ENCODE results near the gene FAM24B. TPM values are rescaled to one million over a fixed set of nuclear protein-coding genes. Genes with fewer than 3 reads are reported as not detected.

The FAM24B gene
- total RNA-seq, 2 experiments from 2014 or later, result 9.3 to 11.0 TPM

DNA sequence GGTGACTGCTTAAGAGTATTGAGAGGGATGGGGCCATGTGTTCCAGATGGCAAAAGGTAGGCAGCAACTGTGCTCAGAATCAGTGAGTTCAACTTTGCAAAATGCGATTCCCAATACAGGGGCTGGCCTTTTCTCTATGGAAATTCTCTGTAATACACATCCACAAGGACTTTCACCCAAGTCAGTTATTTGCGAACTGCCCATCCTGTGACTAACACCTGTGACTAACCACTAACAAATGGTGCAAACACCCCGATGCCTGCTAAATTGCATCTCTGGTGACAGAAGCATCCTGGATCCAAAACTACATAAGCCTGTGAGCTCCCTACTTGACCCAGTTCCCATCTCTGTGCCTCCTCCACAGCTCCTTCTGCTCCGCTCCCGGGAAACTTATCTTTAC lies 24.7 kb downstream of the FAM24B start:
- CTCF ChIA-PET, result no interaction called here
- H3K27ac Mint-ChIP-seq, result peak overlapping the region; percentile 49
- H3K4me1 Mint-ChIP-seq (ENCODE audit: low read depth), result peaks cover 20% of the 10 kb centered on the region
- POLR2A ChIA-PET, result no interaction called here
- H3K27me3 Mint-ChIP-seq (ENCODE audit: low read depth), result no peaks in the 10 kb centered on the region
- no peak for ATAC-seq
- no peak for DNase-seq
- no peak overlapping the region for H3K4me3 Mint-ChIP-seq
- no peaks in the 10 kb centered on the region for H3K9me3 Mint-ChIP-seq (ENCODE audit: insufficient read depth)
- peaks cover 48% of the 10 kb centered on the region for H3K36me3 Mint-ChIP-seq (ENCODE audit: low read depth)

DNA sequence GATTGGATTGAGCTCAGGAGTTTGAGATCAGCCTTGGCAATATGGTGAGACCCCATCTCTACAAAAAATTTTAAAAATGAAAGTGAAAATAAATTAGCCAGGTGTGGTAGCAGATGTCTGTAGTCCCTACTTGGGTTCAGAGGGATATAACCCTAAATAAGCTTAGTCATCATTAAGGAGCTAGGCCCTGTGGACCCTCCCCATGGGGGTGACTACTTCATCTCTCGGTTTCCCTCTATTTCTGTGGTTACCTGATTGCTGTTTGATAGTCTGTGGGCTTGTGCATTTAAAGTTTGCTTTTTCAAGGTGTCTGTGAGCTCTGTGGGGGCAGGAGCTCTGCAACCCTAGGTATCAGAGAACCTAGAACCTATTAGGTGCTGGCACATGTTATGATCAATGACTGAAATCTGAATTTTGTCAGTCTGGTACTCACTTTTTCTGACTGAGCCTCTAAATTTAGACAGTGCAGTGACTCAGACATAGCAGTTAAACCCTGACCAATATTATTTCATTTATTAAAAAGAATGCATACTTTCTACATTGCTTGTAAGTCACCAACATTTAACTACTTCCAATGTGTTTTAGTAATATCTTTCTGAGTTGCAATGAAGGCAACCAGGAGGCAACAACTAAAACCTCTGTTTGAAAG lies 25.6 kb downstream of the FAM24B start:
- Mint-ChIP-seq H3K27ac (peak overlapping the region; percentile 40), H3K4me1 (ENCODE audit: low read depth) (peaks cover 20% of the 10 kb centered on the region), H3K9me3 (ENCODE audit: insufficient read depth) (no peaks in the 10 kb centered on the region), H3K4me3 (no peak overlapping the region), H3K27me3 (ENCODE audit: low read depth) (no peaks in the 10 kb centered on the region), H3K36me3 (ENCODE audit: low read depth) (peaks cover 47% of the 10 kb centered on the region)
- no peak for ATAC-seq
- no peak for DNase-seq
- ChIA-PET POLR2A (no interaction called here), CTCF (no interaction called here)

GRCh38 chr10:122852261-122852660 lies 27.1 kb downstream of the FAM24B start:
- ATAC-seq (no peak), DNase-seq (no peak)
- ChIA-PET CTCF (no interaction called here), POLR2A (no interaction called here)
- H3K27me3 Mint-ChIP-seq (ENCODE audit: low read depth), result no peaks in the 10 kb centered on the region
- H3K27ac Mint-ChIP-seq, result no peak overlapping the region
- no peaks in the 10 kb centered on the region for H3K9me3 Mint-ChIP-seq (ENCODE audit: insufficient read depth)
- H3K36me3 Mint-ChIP-seq (ENCODE audit: low read depth), result peaks cover 46% of the 10 kb centered on the region
- no peak overlapping the region for H3K4me3 Mint-ChIP-seq
- peaks cover 25% of the 10 kb centered on the region for H3K4me1 Mint-ChIP-seq (ENCODE audit: low read depth)

- Mint-ChIP-seq H3K27ac (no peak overlapping the region), H3K36me3 (ENCODE audit: low read depth) (peaks cover 53% of the 10 kb centered on the region), H3K4me1 (ENCODE audit: low read depth) (peaks cover 25% of the 10 kb centered on the region), H3K27me3 (ENCODE audit: low read depth) (no peaks in the 10 kb centered on the region), H3K4me3 (no peak overlapping the region), H3K9me3 (ENCODE audit: insufficient read depth) (no peaks in the 10 kb centered on the region)
- ATAC-seq (no peak), DNase-seq (no peak)
- ChIA-PET CTCF (interaction anchor here (1.0 kb wide), 1 partner anchor 10 kb away, joined by 3 read pairs; no protein-coding TSS in a partner anchor), POLR2A (no interaction called here)
Measured at GRCh38 chr10:122850705-122851640, 28.4 kb downstream of the FAM24B start.

- no peak overlapping the region for H3K27ac Mint-ChIP-seq
- no peak for DNase-seq
- CTCF ChIA-PET, result no interaction called here
Measured at GRCh38 chr10:122849900-122850605, 29.3 kb downstream of the FAM24B start.

GRCh38 chr10:122849090-122849489 lies 30.3 kb downstream of the FAM24B start:
- POLR2A ChIA-PET, result no interaction called here

More at GRCh38 chr10:122849900-122850605, 29.3 kb downstream of the FAM24B start:
- POLR2A ChIA-PET, result no interaction called here
- H3K4me1 Mint-ChIP-seq (ENCODE audit: low read depth), result peaks cover 25% of the 10 kb centered on the region
- no peak for ATAC-seq
- no peak overlapping the region for H3K4me3 Mint-ChIP-seq
- H3K27me3 Mint-ChIP-seq (ENCODE audit: low read depth), result no peaks in the 10 kb centered on the region
- no peaks in the 10 kb centered on the region for H3K9me3 Mint-ChIP-seq (ENCODE audit: insufficient read depth)
- peaks cover 52% of the 10 kb centered on the region for H3K36me3 Mint-ChIP-seq (ENCODE audit: low read depth)

DNA sequence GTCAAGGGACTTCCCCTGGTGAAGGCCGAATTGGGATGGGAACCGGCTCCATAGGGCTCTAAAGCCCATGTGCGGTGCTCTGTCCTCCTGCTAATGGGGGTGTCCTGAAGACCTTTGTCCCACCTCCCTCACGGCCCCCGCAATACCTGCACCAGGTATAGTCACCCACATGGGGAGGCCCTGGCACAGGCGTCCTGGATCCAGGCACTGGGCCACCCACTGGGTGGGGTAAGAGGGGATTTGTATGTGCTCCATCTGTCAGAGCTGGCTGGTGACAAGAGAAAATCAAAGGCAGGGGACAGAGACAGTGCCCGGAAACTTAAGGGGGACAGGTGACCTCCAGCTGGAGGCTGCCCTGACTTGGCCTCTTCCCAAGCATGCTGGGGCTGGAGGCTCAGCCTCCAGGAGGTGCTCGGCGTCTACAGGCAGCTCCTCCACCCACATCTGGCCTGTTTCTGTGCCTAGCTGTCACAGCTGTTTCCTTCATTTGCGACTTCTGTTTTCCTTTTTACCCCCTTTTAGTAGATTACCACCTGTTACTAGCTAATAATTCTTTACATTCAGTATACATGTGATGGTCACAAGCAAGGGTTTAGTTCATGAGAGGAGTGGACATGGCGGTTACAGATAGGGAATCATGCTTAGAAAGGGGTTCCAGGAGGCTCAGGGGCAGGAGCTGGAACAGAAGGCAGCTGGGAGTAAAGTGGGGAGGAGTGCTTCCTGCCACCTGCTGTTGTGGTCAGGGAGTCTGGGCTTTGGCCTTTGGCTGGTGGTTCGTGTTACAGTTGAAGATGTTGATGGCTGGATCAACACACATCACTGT lies 31.4 kb downstream of the FAM24B start:
- H3K9me3 Mint-ChIP-seq (ENCODE audit: insufficient read depth), result no peaks in the 10 kb centered on the region
- H3K4me1 Mint-ChIP-seq (ENCODE audit: low read depth), result peaks cover 6% of the 10 kb centered on the region
- DNase-seq, result no peak
- ChIA-PET CTCF (no interaction called here), POLR2A (no interaction called here)
- no peak for ATAC-seq
- H3K36me3 Mint-ChIP-seq (ENCODE audit: low read depth), result peaks cover 41% of the 10 kb centered on the region
- no peak overlapping the region for H3K27ac Mint-ChIP-seq
- no peaks in the 10 kb centered on the region for H3K27me3 Mint-ChIP-seq (ENCODE audit: low read depth)
- H3K4me3 Mint-ChIP-seq, result no peak overlapping the region

More at GRCh38 chr10:122849090-122849489, 30.3 kb downstream of the FAM24B start:
- Mint-ChIP-seq H3K36me3 (ENCODE audit: low read depth) (peaks cover 48% of the 10 kb centered on the region), H3K4me3 (no peak overlapping the region), H3K9me3 (ENCODE audit: insufficient read depth) (no peaks in the 10 kb centered on the region), H3K27me3 (ENCODE audit: low read depth) (no peaks in the 10 kb centered on the region), H3K4me1 (ENCODE audit: low read depth) (peaks cover 16% of the 10 kb centered on the region), H3K27ac (no peak overlapping the region)
- no peak for DNase-seq
- ATAC-seq, result no peak
- CTCF ChIA-PET, result no interaction called here

GRCh38 chr10:122845783-122846332 lies 33.5 kb downstream of the FAM24B start, which contains the start of gene CUZD1:
TSS of gene CUZD1 (minus strand) at chr10:122845857. CDS start at chr10:122845843, 14 bp downstream.
- H3K36me3 Mint-ChIP-seq (ENCODE audit: low read depth), result peaks cover 37% of the 10 kb centered on the region
- CTCF ChIA-PET, result no interaction called here

DNA sequence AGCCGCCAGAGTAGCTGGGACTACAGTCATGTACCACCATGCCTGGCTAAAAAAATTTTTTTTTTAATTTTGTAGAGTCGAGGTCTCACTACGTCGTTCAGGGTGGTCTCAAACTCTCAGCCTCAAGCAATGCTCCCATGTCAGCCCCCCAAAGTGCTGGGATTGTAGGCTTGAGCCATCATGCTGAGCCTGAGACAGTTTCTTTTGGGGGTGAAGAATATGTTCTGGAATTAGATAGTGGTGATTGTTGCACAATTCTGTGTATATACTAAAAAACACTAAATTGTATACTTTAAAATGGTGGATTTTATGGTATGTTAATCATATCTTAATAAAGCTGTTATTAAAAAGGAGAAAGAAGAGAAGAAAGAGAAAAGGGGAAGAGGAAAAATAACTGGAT lies 35.2 kb downstream of the FAM24B start:
- peaks cover 5% of the 10 kb centered on the region for H3K4me1 Mint-ChIP-seq (ENCODE audit: low read depth)
- DNase-seq, result no peak
- ChIA-PET CTCF (no interaction called here), POLR2A (interaction anchor here (0.6 kb wide), 1 partner anchor 81 kb away, joined by 3 read pairs; no protein-coding TSS in a partner anchor)
- no peak overlapping the region for H3K27ac Mint-ChIP-seq
- H3K4me3 Mint-ChIP-seq, result no peak overlapping the region
- H3K27me3 Mint-ChIP-seq (ENCODE audit: low read depth), result no peaks in the 10 kb centered on the region
- H3K36me3 Mint-ChIP-seq (ENCODE audit: low read depth), result peaks cover 34% of the 10 kb centered on the region
- no peak for ATAC-seq
- no peaks in the 10 kb centered on the region for H3K9me3 Mint-ChIP-seq (ENCODE audit: insufficient read depth)

More at GRCh38 chr10:122845783-122846332, 33.5 kb downstream of the FAM24B start, which contains the start of gene CUZD1:
- H3K27ac Mint-ChIP-seq, result no peak within 1 kb of the TSS
- ATAC-seq, result no peak
- no peaks in the 10 kb centered on the region for H3K9me3 Mint-ChIP-seq (ENCODE audit: insufficient read depth)
- H3K4me3 Mint-ChIP-seq, result no peak within 1 kb of the TSS
- no peak for DNase-seq
- POLR2A ChIA-PET, result interaction anchor here (0.5 kb wide), 1 partner anchor 156 kb away, joined by 3 read pairs; no protein-coding TSS in a partner anchor
- no peaks in the 10 kb centered on the region for H3K27me3 Mint-ChIP-seq (ENCODE audit: low read depth)
- peaks cover 5% of the 10 kb centered on the region for H3K4me1 Mint-ChIP-seq (ENCODE audit: low read depth)

DNA sequence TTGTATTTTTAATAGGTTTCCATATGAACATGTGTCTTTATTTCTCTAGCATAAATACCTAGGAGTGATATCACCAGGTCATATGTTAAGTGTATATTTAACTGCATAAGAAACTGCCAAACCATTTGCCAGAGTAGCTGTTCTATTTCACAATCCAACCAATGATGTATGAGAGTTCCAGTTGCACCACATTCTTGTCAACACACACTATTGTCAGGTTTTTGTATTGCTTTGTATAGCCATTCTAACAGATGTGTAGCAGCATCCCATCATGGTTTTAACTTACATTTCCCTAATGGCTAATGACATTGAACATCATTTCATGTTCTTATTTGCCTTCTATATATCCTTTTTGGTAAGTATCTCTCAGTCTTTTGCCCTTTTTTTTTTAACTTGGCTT lies 37.8 kb downstream of the FAM24B start:
- ChIA-PET POLR2A (no interaction called here), CTCF (interaction anchor here (1.1 kb wide), 1 partner anchor 10 kb away, joined by 3 read pairs; no protein-coding TSS in a partner anchor)
- ATAC-seq (no peak), DNase-seq (no peak)
- Mint-ChIP-seq H3K4me3 (no peak overlapping the region), H3K4me1 (ENCODE audit: low read depth) (no peaks in the 10 kb centered on the region), H3K9me3 (ENCODE audit: insufficient read depth) (no peaks in the 10 kb centered on the region), H3K36me3 (ENCODE audit: low read depth) (peaks cover 46% of the 10 kb centered on the region), H3K27me3 (ENCODE audit: low read depth) (no peaks in the 10 kb centered on the region), H3K27ac (no peak overlapping the region)

DNA sequence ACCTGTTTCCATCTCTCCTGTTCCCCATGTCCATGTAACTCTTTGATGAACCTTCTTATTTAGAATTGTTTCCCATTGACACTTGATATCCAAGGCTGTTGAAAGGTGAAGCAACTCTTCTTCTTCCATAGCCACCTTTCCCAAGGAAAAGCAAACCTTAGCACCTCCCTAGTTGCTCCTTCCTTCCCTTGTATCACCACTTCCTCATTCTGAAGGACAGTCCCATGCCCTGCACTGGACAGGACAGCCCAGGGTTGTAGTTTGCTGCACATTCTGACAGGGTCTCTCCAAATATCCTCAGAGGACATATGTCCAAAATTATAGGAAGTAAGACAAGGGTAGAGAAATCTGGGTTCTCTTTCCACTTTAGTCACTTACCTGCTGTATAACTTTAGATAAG lies 39.9 kb downstream of the FAM24B start:
- DNase-seq (no peak), ATAC-seq (no peak)
- POLR2A ChIA-PET, result no interaction called here
- CTCF ChIA-PET, result no interaction called here
- no peaks in the 10 kb centered on the region for H3K9me3 Mint-ChIP-seq (ENCODE audit: insufficient read depth)
- H3K36me3 Mint-ChIP-seq (ENCODE audit: low read depth), result peaks cover 45% of the 10 kb centered on the region
- no peak overlapping the region for H3K27ac Mint-ChIP-seq
- H3K4me3 Mint-ChIP-seq, result no peak overlapping the region
- no peaks in the 10 kb centered on the region for H3K4me1 Mint-ChIP-seq (ENCODE audit: low read depth)
- H3K27me3 Mint-ChIP-seq (ENCODE audit: low read depth), result no peaks in the 10 kb centered on the region
